Fibroblast of upper back skin (primary cell): Measurements from ENCODE around the gene ZNF277.

Experiments
- DNase-seq: peaks from one replicate; pipeline ENCODE4 v3.0.0-alpha.2; 2013

ZNF277 gene

DNA sequence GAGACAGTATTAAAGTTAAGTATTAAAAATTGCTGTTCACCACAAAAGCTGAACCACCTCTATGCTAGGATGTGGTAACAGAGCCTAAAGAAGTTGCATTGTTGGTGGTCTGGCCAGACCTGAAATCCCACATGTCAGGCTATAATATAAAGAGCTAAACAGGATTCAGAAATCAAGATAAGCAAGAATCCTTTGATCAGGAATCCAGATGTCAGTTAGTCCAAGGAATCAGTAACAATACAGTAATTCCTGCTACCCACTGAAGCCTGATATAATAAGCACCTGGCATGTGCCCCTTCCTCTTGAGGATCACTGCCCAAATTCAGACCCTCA, 48.9 kb downstream of the ZNF277 start:
- DNase-seq: peak; percentile 8

DNA sequence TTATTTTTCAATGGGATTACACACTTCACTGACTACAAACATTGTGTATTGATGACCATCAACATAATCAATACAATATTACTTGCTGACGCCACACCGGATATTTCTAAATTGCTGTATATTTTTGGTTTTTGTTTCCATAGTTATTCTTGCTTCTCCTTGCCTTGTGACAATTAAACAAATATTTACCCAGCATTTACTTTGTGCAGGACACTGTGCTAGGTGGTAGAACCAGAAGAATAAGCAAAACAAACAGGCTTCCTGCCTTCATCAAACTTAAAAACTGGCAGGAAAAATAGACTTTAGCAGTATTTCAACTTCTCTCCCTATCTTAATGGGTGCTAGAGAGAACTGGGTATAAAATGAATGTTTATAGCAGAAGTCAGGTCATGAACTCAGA, 50.6 kb downstream of the ZNF277 start:
- DNase-seq: no peak

DNA sequence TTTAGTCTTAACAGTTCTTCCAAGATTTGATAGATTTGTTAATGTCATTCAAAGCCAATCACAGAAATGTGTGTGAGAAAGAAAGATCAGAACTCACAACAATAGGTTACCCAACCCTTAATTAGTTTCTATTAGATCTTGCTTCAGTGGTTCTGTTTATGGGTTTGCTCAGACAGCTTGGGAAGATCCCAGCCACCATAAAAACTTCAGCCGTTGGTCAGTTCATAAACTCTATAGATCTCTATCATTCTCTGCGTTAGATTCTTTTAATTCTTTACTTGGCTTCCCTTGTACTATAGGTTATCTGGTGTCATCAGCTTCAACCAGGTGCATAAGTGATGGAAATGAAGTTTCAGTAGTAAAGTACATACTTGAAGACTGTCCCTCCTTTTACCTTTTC, 54.4 kb downstream of the ZNF277 start:
- no peak for DNase-seq

DNA sequence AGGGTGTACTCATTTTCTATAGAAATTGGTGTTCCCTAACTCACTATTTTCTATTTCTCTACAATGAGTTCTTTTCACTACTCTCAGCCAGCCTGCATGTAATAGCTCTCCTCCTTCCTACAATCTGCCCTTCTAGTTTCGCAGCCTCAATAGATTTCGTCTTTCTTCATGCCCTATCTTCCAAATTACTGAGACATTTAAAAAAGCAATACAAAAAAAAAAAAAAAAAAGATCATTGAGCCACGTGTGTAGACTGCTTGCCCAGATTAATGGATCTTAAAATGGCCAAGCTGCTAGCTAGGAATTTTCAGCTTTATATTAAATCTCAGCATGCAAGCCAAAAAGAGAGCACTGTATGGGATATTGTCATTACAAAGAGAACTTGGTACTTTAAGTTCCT, 55.5 kb downstream of the ZNF277 start:
- no peak for DNase-seq

DNA sequence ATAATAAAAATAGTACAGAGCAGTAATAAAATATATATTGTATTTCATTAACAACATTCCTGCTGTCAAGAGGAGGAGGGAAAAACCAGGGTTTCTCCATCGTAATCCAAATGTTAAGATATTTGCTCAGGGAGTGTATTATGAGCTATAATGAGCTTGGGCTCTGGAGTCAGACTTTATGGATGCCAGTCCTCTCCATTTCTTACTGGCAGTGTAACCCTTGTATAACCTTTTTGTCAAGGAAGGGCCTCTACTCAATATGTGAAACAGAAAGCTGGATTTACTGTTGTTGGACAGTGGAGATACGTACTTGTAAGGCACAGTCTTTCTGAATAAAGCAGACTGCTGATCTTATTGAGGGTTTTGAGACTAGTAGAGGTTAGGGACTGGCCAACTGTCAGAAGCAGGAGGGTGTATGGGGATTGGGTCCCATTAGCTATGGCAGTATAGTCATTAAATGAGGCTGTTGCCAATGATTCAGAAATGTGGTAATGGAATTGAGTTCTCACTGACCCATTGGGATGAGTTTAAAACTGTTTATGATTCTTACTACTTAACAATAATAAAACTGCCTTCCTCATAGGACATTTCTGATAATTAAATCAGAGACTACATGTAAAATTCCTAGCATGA, 56.5 kb downstream of the ZNF277 start:
- no peak for DNase-seq

DNA sequence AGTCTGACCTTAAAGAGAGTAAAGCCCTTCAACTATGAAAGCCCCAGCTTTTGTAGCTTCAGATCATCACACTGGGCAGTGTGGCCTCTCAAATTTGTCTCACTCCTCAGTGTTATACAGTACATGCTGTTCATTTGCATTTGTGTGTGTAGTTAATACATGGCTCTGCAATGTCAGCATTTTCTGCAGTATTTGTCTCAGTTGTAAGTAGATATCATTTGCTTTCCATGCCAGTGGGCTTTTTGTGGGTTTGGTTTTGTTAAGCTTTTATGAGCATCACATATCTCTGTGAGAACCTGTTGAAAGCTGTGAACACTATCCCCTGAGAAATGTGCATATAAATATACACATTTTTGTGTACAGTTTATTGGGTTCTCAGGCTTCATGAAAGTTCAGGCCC, 57.0 kb downstream of the ZNF277 start:
- no peak for DNase-seq

DNA sequence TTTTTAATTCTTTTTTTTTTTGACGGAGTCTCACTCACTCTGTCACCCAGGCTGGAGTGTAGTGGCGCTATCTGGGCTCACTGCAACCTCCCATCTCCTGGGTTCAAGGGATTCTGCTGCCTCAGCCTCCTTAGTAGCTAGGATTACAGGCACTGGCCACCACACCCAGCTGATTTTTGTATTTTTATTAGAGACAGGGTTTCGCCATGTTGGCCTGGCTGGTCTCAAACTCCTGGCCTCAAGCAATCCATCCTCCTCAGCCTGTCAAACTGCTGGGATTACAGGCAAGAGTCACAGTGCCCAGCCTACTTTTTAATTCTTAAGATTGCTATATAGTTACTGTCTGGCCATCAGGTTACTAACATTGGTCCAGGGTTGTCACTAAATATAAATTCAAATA, 59.6 kb downstream of the ZNF277 start:
- DNase-seq: peak; percentile 14

DNA sequence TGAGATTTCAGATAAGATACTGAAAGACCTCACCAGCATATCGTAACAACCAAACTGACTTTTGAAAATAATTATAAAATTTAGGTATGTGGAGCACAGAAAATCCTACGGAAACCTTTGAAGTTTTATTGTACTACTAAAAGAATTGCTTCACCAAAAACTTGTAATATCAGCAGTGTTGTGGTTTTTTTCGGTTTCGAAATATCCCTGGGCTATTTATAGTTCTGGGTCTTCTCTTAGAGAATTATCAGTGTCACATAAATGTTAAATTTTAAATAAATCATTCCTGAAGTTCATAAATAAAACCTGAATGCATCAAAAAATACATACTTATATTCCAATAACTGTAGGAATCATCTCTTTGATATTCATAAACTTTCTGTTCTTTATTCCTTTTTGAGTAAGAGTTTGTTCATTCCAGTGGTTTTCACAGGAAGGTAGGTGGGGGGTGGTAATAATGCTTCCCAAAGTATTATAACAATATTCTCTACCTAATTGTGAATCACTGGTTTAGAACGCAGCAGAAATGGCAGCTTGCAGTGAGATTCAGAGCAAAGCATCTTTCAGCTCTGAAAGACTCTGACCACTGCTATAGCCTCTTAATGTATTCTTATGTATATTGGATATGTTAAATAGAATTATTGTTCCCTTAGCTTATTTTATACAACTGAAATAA, 60.2 kb downstream of the ZNF277 start:
- peak; percentile 72 for DNase-seq

DNA sequence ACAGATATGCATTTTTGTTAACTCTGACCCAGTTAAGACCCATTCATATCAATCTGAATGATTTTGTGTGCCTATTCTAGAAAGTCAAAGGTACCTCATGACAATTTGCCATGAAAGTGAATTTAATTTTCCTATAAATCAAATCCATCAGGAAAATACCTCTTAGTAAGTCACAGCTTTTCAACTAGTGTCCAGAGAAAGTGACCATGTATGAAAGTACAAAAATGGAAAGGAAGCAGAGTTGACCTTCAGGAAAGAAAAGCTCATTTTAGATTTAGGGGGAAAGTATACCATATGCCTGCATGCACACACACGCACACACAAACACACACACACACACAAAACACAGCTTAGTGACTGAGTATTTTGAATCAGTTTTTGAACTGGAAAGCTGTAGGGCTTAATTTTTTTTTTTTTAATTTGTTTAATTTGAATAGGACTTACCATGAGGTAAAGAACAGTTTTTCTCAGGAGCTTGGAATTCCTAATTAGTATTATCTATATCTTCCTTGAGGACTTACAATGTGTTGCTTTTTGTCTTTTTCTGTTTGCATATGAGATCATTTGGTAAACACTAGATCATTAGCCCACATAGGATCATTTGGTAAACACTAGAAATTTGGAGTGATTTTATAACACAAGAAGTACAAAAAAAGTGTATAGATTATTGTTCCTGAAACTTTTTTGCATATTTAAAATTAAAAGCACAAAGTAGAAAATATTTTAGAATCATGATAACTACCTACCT, 61.6 kb downstream of the ZNF277 start:
- DNase-seq: no peak

DNA sequence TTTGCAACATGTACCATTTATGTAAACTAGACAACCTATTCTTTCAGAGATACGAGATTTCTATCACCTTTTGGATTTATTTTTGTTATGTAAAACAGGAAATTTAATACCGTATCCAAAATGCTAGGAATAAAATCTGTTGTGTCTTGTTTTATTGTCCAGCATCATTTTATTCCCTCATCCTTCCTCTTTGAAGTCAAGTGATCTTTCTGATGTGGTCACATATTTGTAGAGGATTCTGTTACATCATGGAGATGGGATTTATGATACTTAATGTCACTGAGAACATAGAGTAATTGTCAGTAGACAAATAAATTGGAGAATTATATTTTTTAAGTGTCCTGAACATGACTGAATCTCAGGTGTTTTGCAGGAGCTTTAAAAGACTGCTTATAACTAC, 64.7 kb downstream of the ZNF277 start:
- DNase-seq: no peak

DNA sequence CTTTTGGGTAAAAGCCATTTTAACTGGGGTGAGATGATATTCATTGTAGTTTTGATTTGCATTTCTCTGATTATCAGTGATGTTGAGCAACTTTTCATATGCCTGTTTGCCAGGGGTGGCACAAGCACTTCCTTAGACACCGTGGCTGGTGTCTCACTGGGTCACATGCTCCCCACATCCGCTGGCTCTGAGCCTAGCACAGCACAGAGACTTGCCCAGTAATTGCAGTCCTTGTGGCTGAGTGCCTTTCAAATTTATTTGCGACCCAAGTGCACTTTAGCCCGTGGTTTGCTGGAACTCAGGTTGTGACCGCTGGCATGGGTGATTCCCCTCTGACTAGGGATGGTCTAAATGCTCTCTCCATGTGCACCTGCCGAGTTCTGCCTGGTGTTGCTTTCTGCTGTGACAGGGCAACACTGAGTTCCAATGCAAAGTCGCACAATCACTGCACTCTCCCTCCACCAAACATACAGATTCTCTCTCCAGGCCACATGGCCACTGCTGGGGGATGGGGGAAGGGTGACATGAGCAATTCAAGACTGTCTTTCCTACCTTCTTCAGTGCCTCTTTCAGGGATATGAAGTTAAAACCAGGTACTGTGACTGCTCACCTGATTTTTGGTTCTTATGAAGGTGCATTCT, 66.5 kb downstream of the ZNF277 start:
- DNase-seq: no peak

DNA sequence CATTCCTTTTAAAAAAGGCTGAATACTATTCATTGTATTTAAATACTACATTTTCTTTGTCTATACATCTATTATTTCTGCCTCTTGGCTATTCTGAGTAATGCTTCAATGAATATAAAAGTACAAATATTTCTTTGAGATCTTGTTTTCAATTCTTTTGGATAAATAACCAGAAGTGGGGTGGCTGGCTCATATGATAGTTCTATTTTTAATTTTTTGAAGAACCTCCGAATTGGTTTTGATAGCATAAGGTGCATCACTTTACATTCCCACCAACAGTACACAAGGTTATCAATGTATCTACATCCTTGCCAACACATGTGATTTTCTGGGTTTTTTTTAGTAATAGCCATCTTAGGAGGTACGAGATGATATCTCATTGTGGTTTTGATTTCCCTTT, 72.5 kb downstream of the ZNF277 start:
- DNase-seq: no peak

DNA sequence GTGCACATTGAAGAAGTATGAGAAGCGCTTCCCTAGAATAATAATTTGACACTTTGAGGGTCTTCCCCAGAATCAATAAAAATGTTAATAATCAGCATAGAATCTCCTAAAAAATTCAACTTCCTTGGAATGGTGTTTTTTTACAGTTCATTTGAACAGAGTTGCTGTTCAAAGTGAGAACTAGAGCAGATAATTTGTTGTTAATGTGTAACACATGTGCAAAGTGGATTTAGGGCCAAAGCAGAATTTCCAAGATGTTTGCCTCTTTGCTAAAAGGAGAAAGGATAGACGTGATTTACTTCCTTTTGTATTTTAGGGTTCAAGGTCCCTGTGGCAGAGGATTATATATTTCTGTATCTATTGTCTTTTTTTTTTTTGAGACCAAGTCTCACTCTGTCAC, 73.8 kb downstream of the ZNF277 start:
- no peak for DNase-seq

DNA sequence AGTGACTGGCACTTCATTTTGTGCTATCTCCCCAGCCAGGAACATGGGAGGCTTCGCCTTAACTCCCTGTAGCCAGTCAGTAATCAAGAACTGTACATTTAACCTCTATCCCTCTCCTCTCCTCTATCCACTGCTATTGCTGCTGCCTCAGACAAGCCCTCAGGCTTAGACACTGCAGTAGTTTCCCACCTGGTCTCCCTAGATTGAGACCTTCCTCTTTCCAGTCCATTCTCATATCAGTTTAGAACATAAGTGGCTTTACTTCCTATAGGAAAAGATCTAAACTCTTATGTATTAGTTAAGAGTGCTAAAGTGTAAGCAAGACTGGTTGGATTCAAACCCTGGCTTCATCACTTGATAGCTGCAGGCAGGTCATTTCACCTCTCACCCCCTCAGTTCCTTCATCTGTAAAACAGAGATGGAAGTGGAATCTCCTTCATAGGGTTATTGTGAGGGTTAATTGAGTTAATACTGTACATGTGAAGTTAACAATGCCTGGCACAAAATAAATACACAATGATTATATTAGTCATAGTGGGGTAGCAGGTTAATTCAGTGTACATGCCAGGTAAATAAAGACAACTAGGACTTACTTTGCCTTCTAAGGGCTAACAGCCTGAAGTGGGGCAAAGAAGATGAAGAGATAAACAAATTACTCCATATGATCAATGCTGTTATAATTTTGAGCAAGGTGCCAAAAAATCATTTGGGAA, 76.1 kb downstream of the ZNF277 start:
- DNase-seq: no peak

DNA sequence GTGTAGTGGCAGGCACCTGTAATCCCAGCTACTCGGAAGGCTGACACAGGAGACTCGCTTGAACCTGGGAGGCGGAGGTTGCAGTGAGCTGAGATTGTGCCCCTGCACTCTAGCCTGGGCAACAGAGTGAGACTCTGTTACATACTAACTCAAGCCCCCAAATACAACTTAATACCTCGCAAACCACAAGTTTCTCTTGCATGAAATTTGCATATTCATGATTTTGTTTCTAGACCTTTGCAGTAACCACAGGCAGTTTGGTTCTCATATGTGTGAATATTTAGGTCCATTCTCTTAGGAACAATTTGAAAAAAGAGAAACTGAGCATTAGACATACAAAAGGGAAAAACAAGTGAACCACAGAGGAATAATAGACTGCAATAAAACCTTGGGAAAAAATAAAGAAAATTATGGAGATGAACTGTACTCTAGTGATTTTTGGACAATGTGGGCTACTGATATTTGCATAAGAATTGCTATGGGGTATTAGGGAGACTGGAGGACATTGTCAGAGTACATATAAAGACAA, 77.0 kb downstream of the ZNF277 start:
- no peak for DNase-seq

DNA sequence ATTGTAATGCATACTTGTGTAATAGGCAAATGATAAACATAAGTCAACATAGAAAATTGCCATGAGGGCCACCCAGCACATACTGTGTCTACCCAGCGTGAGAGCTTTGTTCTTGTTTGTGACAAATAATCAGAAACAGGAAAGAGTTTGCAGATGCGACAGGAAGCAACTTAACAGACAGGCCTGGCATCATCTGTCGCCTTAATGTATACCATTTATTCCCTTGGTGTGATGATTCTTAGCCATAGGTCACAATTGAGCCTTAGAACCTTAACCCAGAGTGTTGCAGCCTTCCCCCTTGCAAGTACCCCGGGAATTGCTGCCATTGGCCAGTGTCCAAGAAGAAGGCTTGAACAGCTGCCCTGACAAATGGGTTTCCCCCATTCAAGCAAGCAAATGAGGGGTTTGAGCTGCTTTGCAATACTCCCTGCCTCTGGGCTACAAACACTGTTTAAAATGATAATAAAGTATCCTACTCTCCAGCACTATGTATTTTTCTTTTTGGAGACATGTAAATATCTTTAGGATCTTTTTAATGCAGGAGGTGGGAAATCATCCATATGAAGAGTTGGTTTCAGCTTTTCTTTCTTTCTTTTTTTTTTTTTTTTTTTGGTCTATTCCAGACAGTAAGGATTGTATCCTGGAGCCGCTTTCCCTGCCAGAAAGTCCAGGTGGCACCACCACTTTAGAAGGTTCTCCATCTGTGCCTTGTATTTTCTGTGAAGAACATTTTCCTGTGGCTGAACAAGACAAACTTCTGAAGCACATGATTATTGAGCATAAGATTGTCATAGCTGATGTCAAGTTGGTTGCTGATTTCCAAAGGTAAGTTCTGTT, 80.0 kb downstream of the ZNF277 start:
- peak; percentile 13 for DNase-seq

DNA sequence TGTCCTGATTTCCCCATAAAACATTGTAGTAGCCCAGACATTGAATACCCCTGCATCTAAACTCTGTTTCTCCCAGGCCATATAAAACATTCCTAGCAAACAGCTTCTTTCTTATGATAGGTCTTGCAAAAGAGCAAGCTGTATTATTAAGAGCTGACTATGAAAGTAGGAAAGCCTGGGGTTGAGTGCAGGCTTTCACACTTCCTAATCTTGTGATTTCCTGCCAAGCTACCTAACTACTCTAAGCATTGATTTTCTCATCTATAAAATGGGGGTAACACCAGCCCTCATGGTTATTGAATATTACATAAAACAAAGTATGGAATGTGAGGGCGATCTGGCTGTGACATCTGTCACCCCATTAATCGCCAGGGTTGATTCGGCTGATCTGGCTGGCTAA, 81.8 kb downstream of the ZNF277 start:
- no peak for DNase-seq

DNA sequence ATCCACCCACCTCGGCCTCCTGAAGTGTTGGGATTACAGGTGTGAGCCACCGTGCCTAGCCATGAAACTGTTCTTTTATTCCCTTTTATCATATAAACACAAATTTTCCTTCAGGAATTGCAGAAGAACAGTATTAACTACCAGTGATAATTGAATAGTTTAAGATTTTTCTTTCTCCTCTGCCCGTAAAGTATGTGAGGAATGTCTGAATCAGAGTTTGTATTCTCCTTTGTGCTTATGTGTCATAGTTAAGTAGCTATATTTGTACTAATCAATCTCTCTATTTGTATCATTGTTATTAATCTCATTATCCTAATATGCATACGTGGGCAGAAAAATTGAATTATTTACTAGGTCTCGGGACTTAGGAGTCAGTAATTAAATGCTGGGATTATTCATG, 83.6 kb downstream of the ZNF277 start:
- peak; percentile 61 for DNase-seq

DNA sequence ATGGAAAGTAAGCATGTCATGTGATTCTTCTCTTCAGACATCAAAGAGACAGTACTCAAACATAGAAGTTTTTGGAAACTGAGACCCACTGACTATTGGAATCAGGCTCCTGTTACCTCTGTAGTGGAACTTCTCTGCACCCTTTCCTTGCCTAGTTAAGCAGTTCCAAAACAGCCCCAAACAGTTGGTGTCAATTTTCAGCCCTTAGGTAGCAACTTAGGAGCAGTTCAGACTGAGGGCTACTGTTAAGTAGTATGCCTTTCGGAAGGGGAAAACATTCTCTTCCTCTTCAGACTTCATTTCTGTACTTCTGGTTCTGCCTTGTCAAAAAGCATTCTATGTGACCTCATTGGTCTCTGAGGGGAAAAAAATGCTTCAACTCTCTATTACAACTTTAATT, 85.7 kb downstream of the ZNF277 start:
- DNase-seq: no peak

DNA sequence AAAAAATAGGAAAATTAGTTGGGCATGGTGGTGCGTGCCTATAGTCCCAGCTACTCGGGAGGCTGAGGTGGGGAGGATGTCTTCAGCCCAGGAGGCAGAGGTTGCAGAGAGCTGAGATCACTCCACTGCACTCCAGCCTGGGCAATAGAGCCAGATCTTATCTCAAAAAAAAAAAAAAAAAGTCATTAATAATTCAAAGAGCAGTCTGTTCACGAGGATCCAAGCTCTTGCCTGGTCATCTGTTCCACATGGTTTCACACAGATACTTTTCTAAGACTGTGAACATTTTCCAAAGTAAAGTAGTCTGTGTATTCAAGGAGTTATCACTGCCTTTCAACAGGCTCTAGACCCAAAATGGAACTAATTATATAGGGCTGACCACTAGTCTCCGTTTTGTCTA, 86.9 kb downstream of the ZNF277 start:
- DNase-seq: no peak

DNA sequence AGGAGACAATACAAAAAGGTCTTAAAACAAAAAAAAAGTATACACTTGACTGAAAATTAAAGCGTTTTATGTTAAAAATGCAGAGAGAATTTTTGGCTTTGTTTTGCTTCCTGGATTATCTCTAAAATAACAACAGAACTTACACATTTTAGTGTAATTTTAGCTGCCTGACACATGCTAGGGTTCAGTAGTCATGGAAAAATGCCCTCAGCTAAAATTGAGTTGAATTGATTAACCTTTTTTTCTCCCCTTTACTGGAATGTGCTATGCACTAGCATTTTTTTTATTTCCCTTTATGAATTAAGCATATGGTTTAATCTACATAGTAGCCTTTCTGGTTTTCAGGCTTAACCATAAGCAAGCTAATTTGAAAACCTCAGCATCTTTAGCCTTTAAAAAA, 89.9 kb downstream of the ZNF277 start:
- DNase-seq: no peak

DNA sequence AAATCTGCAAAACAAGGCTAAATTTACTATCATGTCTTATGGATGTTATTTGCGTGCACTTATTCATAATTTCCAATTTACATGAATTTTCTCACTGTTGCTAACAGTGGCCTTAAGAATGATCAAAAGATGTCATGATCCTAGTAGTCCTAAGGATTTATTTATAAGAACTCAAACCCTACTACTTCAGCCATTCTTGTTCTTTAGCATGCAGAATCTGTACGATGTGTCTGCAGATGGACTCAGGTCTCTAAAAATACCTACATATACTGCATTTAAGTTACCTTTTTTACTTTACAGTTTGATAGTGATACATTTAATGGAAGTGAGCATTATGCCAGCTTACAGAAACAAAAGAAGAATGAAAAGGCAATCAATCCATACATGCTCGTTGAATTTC, 91.2 kb downstream of the ZNF277 start:
- DNase-seq: no peak
